GM19468 (cell line): ENCODE measurements around the gene THADA.
A peak's percentile ranks its signal among the peaks of the same experiment; 100 is the strongest.
"Not testable (repeated sequence)": the region's sequence is repeated elsewhere in the genome, so short reads cannot be mapped to it uniquely, and the experiment has no call there.

Experiments used
- ATAC-seq: cut with Tn5 transposase; IDR thresholded peaks from one replicate; pipeline ENCODE4 v1.9.1; 2021; ENCODE audit warnings: mild to moderate bottlenecking, moderate library complexity, moderate number of reproducible peaks; ENCODE audit not compliant: unreplicated experiment; ENCODE audit errors: extremely low read depth

THADA gene

DNA sequence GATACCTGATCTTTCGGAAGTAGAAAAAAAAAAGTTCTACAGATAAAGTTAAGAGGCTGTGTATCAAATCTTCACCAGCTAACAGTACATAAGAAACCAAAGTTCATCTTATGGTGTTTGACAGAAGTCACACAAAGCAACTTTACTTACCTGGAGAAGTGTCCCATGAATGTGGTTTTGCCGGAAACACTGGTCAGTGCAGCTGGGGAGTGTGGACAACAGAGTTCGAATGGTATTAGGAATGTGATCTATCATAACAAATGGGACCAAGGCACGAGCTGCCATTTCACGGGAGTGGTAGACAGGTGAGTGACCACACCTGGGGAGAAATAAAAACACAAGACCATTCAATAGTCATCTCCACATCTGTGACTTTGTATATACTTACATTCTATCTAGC lies 198.0 kb downstream of the THADA start:
- ATAC-seq, result no peak

DNA sequence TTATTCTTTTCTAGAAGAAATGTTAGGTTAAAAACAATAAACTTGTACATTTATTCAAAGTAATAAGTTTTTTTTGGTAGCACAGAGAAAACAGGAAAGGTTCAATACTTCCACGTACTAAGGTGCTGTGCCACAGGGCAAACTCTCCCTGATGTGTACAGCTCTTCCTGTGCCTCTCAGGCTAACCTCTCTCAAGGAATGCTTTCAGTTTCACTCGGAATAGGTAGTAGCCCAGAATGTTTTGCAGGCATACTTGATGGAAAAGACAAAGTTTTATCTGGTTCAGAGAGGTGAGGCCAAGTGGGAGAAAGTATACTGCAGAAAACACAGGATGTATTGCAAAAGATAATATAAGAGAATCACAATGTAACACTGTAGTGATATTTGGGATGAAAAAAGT lies 198.4 kb downstream of the THADA start:
- ATAC-seq, result no peak

DNA sequence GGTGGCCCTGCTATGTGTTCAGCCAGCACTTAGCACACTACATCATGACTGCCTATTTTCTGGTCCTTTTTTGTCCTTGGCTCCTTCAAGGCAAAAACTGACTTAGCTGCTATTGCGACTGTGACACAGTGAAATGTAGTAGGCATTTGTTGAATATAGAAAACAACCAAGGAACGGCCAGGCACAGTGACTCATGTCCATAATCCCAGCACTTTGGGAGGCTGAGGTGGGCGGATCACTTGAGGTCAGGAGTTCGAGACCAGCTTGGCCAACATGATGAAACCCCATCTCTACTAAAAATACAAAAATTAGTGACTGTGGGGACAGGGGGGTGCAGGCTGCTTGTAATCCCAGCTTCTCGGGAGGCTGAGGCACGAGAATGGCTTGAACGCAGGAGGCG lies 199.5 kb downstream of the THADA start:
- not testable (repeated sequence) for ATAC-seq

- ATAC-seq, result no peak
Measured at GRCh38 chr2:43393918-43394317, 201.9 kb downstream of the THADA start.

GRCh38 chr2:43391878-43392215 lies 204.0 kb downstream of the THADA start:
- ATAC-seq, result no peak

GRCh38 chr2:43391201-43391877 lies 204.5 kb downstream of the THADA start:
- no peak for ATAC-seq

- ATAC-seq, result no peak
Measured at GRCh38 chr2:43389581-43390466, 206.0 kb downstream of the THADA start.

GRCh38 chr2:43388371-43388770 lies 207.5 kb downstream of the THADA start:
- no peak for ATAC-seq

DNA sequence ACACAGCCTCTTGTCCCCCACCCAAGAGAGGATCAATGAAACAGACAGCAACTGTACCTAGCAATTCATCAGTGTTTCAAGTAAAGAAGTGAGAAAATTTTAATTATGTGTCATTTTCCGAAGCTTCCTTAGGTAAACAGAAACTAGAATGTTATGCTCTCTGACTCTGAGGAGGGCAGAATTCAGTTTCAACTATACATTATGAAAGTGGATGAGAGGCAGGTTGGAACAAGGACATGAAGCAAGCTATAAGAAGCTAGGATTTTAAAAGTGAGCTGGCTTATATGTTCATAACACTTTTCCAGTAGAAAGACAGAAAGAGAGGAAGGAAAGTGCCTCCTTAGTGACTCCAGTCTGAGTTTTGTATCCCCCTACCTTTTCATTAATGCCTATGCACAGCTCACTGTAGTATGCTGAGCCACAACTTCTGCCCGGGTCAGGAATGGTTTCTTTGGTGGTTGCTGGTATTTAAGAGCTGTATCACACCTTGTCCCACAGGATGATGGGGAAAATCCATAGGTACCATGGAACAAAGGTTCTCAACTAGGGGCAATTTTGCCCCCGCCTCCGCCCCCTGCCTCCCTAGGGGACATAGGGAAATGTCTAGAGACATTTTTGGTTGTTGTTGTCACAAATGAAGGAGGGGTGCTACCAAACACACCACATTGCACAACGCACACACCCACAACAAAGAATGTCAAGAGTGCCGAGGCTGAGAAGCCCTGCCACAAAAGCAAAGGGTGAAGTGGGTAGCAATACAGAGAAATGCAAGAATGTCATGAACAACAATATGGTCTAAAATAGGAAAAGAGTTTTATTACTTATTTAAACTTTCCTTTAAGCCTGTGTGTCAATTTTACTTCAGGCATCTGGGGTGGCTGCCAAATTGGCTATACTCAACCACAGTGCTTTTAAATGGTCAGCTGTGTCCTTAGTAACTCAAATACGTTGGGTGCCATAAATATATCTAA lies 208.5 kb downstream of the THADA start:
- ATAC-seq, result peak; percentile 24

DNA sequence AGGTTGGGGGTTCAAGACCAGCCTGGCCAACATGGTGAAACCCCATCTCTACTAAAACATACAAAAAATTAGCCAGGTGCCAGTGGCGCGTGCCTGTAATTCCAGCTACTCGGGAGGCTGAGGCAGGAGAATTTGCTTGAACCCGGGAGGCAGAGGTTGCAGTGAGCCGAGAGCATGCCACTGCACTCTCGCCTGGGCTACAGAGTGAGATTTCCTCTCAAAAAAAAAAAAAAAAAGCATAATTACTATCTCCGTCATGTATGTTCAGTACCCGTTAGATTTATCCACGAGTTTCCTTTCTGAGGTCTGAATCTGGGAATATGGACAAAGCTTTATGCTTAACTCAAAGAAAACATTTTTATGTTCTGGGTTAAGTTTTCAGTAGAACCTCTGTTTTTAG lies 209.2 kb downstream of the THADA start:
- not testable (repeated sequence) for ATAC-seq

GRCh38 chr2:43384143-43384542 lies 211.7 kb downstream of the THADA start:
- ATAC-seq, result no peak

GRCh38 chr2:43383533-43383932 lies 212.3 kb downstream of the THADA start:
- no peak for ATAC-seq

- no peak for ATAC-seq
Measured at GRCh38 chr2:43379494-43379893, 216.3 kb downstream of the THADA start.

DNA sequence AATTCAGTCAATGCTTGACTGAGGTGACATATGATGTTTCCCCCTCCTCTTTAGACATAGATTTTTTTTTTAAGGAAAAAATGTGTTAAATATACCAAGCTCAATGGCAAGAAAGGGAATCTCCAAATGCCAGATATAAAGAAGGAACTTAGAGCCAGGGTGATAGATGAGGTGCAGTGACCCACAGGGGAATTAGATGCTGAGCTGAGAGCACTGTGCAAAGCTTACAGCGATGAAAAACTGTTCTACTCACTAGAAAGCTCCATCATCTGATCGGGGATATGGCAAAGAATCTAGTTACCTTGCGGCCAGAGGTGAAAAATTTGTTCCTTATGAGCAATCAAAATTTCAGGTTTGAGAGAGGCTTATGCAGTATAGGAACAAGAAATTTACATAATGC lies 218.5 kb downstream of the THADA start:
- no peak for ATAC-seq

GRCh38 chr2:43376523-43377198 lies 219.2 kb downstream of the THADA start:
- no peak for ATAC-seq

- ATAC-seq, result no peak
Measured at GRCh38 chr2:43375746-43376522, 219.9 kb downstream of the THADA start.

DNA sequence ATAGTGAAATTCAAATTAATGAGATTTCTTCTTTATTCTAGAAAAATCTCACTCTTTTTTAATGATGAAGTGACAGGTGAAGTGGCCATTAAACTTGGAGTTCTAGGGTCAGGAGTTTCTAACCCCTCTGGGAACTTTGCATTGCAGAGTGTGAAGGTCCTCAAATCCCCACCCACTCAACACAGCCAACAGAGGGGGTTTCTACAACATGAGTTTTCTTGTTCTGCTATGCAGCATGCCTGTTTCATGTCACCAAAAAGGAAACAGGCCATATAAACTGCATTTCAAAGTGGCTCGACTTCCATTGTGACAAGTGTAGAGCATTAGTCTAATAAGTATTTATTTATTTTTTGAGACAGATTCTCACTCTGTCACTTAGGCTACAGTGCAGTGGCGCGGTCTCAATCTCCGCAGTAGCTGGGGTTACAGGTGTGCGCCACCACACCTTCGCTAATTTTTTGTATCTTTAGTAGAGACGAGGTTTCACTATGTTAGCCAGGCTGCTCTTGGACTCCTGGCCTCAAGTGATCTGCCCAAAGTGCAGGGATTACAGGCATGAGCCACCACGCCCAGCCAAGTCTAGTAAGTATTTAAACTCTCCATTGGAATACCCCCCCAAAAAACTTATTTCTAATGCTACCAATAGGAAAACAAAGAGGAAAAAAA lies 223.3 kb downstream of the THADA start:
- no peak for ATAC-seq

- ATAC-seq, result no peak
Measured at GRCh38 chr2:43370705-43371104, 225.1 kb downstream of the THADA start.

DNA sequence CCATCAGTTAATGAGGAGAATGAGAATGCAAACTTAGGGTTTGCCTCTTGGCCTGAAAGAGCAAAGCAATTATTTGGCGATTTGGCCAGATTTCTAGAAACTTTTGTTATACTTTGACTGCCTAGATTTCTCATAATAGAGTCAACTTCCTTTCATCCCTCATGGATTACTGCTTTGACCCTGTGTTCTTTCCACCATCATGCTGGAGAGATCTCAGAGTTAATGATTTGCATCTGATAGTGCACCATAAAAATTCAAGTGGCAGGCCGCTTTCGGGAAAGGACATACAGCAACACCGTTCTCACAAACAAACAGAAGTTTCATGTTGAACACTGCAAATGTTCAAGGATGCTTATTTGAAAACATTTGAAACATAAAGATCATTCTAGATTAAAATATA lies 225.7 kb downstream of the THADA start:
- ATAC-seq, result no peak
